K562 (cell line): ENCODE results near the gene TCP10L. TPM values are rescaled to one million over a fixed set of nuclear protein-coding genes. Genes with fewer than 3 reads are reported as not detected.
A peak's percentile ranks its signal among the peaks of the same experiment; 100 is the strongest.

Experiments used
- CGGBP1 ChIP-seq: fragments of 250-450 bp; sonication (Bioruptor Pico); IDR thresholded peaks from 2 replicates; pipeline ENCODE4 v1.9.0; 2021; ENCODE audit warnings: mild to moderate bottlenecking
- CHD1 ChIP-seq: fragments of 200-600 bp; sonication (generic); IDR thresholded peaks from one replicate; pipeline ENCODE4 v1.6.1; 2012; ENCODE audit warnings: mild to moderate bottlenecking, moderate library complexity, low read length, inconsistent platforms
- DDX20 ChIP-seq: fragments of 450-650 bp; IDR thresholded peaks from 2 replicates; pipeline ENCODE4 v1.6.1; 2016; ENCODE audit warnings: missing genetic modification characterization, low read depth, mild to moderate bottlenecking, missing compliant biosample characterization, moderate library complexity
- E2F6 ChIP-seq, 2 experiments: IDR thresholded peaks; 2 replicates each; pipeline ENCODE4 v1.6.1; 2011; ENCODE audit warnings: borderline replicate concordance in 1 of 2, control low read depth in 1 of 2, low read depth in 1 of 2, low read length in 1 of 2, mild to moderate bottlenecking in 1 of 2, mixed read lengths in 1 of 2, moderate library complexity in 1 of 2; ENCODE audit not compliant: insufficient read depth in 1 of 2, insufficient read length in 1 of 2, poor library complexity in 1 of 2, severe bottlenecking in 1 of 2; ENCODE audit errors: extremely low read depth in 1 of 2
- HDAC8 ChIP-seq: fragments of 450-650 bp; IDR thresholded peaks from 2 replicates; pipeline ENCODE4 v1.6.1; 2016; ENCODE audit warnings: mild to moderate bottlenecking, missing genetic modification characterization, moderate library complexity, missing compliant biosample characterization
- HNRNPH1 ChIP-seq: fragments of 200-400 bp; formaldehyde crosslinking; optimal IDR thresholded peaks from 2 replicates; pipeline ENCODE3; 2017; ENCODE audit warnings: low read depth, mild to moderate bottlenecking, low read length, moderate library complexity
- HOMEZ ChIP-seq: fragments of 250-450 bp; sonication (Bioruptor Pico); IDR thresholded peaks from 2 replicates; pipeline ENCODE4 v1.4.0; 2020; ENCODE audit warnings: mild to moderate bottlenecking, moderate library complexity
- NFE2 ChIP-seq: IDR thresholded peaks from 2 replicates; pipeline ENCODE4 v1.6.1; 2014; ENCODE audit warnings: antibody characterized with exemption, low read depth
- NR1H2 ChIP-seq: sonication (generic); formaldehyde crosslinking; IDR thresholded peaks from 2 replicates; pipeline ENCODE4 v1.4.0; 2020; ENCODE audit warnings: mild to moderate bottlenecking, missing genetic modification reagents
- RFX5 ChIP-seq: IDR thresholded peaks from 2 replicates; pipeline ENCODE4 v1.6.1; 2011; ENCODE audit warnings: low read depth, mild to moderate bottlenecking, improper control_type of control experiment, low read length
- SUPT5H ChIP-seq: fragments of 450-650 bp; IDR thresholded peaks from 2 replicates; pipeline ENCODE4 v1.6.1; 2016
- TAF15 ChIP-seq: fragments of 200-400 bp; formaldehyde crosslinking; IDR thresholded peaks from 2 replicates; pipeline ENCODE4 v1.6.1; 2017; ENCODE audit warnings: mild to moderate bottlenecking, low read depth, low read length, moderate library complexity
- TBP ChIP-seq: optimal IDR thresholded peaks from 2 replicates; pipeline ENCODE3; 2011; ENCODE audit warnings: low read depth, low read length, improper control_type of control experiment
- ZBTB7A ChIP-seq: IDR thresholded peaks from 2 replicates; pipeline ENCODE4 v1.6.1; 2011; ENCODE audit warnings: low read depth, mild to moderate bottlenecking, low read length, moderate library complexity, borderline replicate concordance; ENCODE audit not compliant: control insufficient read depth
- ZNF121 ChIP-seq: sonication (generic); formaldehyde crosslinking; conservative IDR thresholded peaks from 2 replicates; pipeline ENCODE4 v1.8.0; 2022; ENCODE audit warnings: missing genetic modification reagents
- ZNF217 ChIP-seq: sonication (generic); formaldehyde crosslinking; IDR thresholded peaks from 2 replicates; pipeline ENCODE4 v1.8.0; 2022; ENCODE audit warnings: mild to moderate bottlenecking, missing genetic modification reagents
- ZNF316 ChIP-seq: fragments of 450-650 bp; IDR thresholded peaks from 2 replicates; pipeline ENCODE4 v1.6.1; 2016
- ZNF740 ChIP-seq, 3 experiments: fragments of 200-800 bp in 1 of 3; sonication (Bioruptor generic) in 1 of 3; sonication (generic) in 1 of 3; formaldehyde crosslinking in 1 of 3; IDR thresholded peaks; 2 replicates each; pipeline versions ENCODE4 v1.6.1 to v1.8.0; 2016 to 2022; ENCODE audit warnings: mild to moderate bottlenecking in 2 of 3, missing compliant biosample characterization in 2 of 3, missing genetic modification characterization in 2 of 3, missing genetic modification reagents in 1 of 3
- polyA plus RNA-seq, 8 experiments: library from polyadenylated mRNA; depleted of rRNA in 4 of 8; stranded (reverse) in 5 of 8; unstranded in 3 of 8; fragments of >200 nt; fragmentation: Nextera tagmentation in 2 of 8; fragmentation: Illumina TruSeq in 1 of 8; extraction: Ambion mirVana in 2 of 8; extraction: Trizol in 1 of 8; gene quantifications; 2 replicates each; pipeline versions ENCODE4 v1.2.1 to v1.2.3, GENCODE V29; 2011 to 2014; ENCODE audit warnings: inconsistent platforms in 1 of 8, missing spikeins in 1 of 8
- total RNA-seq, 7 experiments: library from RNA; depleted of rRNA in 6 of 7; stranded (reverse); fragments of >200 nt in 6 of 7; fragmentation: Illumina TruSeq in 2 of 7; extraction: Trizol in 2 of 7; gene quantifications; 2 replicates each; pipeline versions ENCODE4 v1.2.1 to v1.2.3, GENCODE V29; 2011 to 2021; ENCODE audit warnings: low replicate concordance in 1 of 7

Gene TCP10L
- total and polyA plus RNA-seq, 9 of the 15 experiments (the other 6 are each of a cell fraction or from before 2014, with no cell fraction given): 0.34 to 0.91 (median 0.56) TPM; not detected in 2

GRCh38 chr21:32611471-32611997 lies 26.2 kb upstream of the TCP10L start (continued):
- TF ChIP-seq TBP (no peak), HOMEZ (no peak), SUPT5H (no peak), ZNF121 (no peak), DDX20 (no peak), ZNF217 (CRISPR knock-in tag) (no peak), ZNF316 (no peak), E2F6 (IDR thresholded peaks at IDR 0.05; ENCODE audit: borderline replicate concordance in 1 of 2, extremely low read depth in 1 of 2, insufficient read depth in 1 of 2, insufficient read length in 1 of 2, low read depth in 1 of 2, low read length in 1 of 2, poor library complexity in 1 of 2, severe bottlenecking in 1 of 2) (peak in 1 of 2 experiments; percentile 29), NR1H2 (CRISPR knock-in tag) (no peak), CGGBP1 (no peak), TAF15 (no peak), HNRNPH1 (no peak), ZNF740 (CRISPR knock-in tag; IDR thresholded peaks at IDR 0.05) (no peak), ZNF740 (tag; IDR thresholded peaks at IDR 0.05) (no peak), NFE2 (no peak), CHD1 (peak; percentile 84), ZBTB7A (no peak), HDAC8 (tag) (no peak), RFX5 (no peak)
